Activated CD4-positive, alpha-beta T cell treated with anti-CD3 and anti-CD28 coated beads, Interleukin-2, amount 10 ng/mL, durations not matched to agents 7 days and 5 days (primary cell): Measurements from ENCODE around the gene PCDHGA4. TPM values are rescaled to one million over a fixed set of nuclear protein-coding genes. Genes with fewer than 3 reads are reported as not detected.
"Not testable (repeated sequence)": the region's sequence is repeated elsewhere in the genome, so short reads cannot be mapped to it uniquely, and the experiment has no call there.

ENCODE experiments used
- CTCF ChIA-PET: fragments of 350-600 bp; sonication (Branson Sonifier 250); formaldehyde crosslinking; loops from one replicate; lab custom pipeline; 2021; ENCODE audit warnings: antibody characterized with exemption; lab: Charles Lee
- POLR2A ChIA-PET: fragments of 350-600 bp; sonication (Branson Sonifier 250); formaldehyde crosslinking; loops from one replicate; lab custom pipeline; 2021; ENCODE audit warnings: antibody characterized with exemption; lab: Charles Lee
- DNase-seq: peaks from one replicate; pipeline ENCODE4 v3.0.0-alpha.2; 2020
- H3K27ac Mint-ChIP-seq: one replicate; pipeline ENCODE4 v1.8.0; 2021; ENCODE audit warnings: mild to moderate bottlenecking, moderate library complexity, mixed read lengths
- H3K27me3 Mint-ChIP-seq: one replicate; pipeline ENCODE4 v1.8.0; 2021; ENCODE audit warnings: mixed read lengths
- H3K36me3 Mint-ChIP-seq: one replicate; pipeline ENCODE4 v1.8.0; 2021; ENCODE audit warnings: low read depth, mixed read lengths
- H3K4me1 Mint-ChIP-seq: one replicate; pipeline ENCODE4 v1.8.0; 2021; ENCODE audit warnings: mixed read lengths
- H3K4me3 Mint-ChIP-seq: one replicate; pipeline ENCODE4 v1.8.0; 2021; ENCODE audit warnings: mild to moderate bottlenecking, moderate library complexity, mixed read lengths
- H3K9me3 Mint-ChIP-seq: one replicate; pipeline ENCODE4 v1.8.0; 2021; ENCODE audit warnings: mixed read lengths
- total RNA-seq, 2 experiments: library from RNA; stranded (reverse); gene quantifications; one replicate each; pipeline ENCODE4 v1.2.3, GENCODE V29; 2021

The PCDHGA4 gene
- total RNA-seq, result not detected

- CTCF ChIA-PET, result interaction anchor here (1.0 to 2.4 kb wide), 5 partner anchors 9 to 152 kb away, joined by 3 to 7 read pairs (median 3); partner anchors contain the start of genes PCDHGA3, PCDHGA5 and PCDHGB7
- Mint-ChIP-seq H3K27me3 (peaks cover 33% of the 10 kb centered on the region), H3K36me3 (peaks cover 3% of the 10 kb centered on the region), H3K4me1 (peaks cover 2% of the 10 kb centered on the region), H3K4me3 (no peak within 1 kb of the TSS), H3K27ac (no peak within 1 kb of the TSS), H3K9me3 (peaks cover 28% of the 10 kb centered on the region)
- POLR2A ChIA-PET, result no interaction called here
- DNase-seq, result no peak
These were observed at the start of gene PCDHGA4 for GRCh38 chr5:141354900-141355469. TSS of gene PCDHGA4 (plus strand) at chr5:141355021. CDS start at chr5:141355108, 87 bp downstream.

GRCh38 chr5:141306630-141307029, 48.2 kb upstream of the PCDHGA4 start:
- peaks cover 14% of the 10 kb centered on the region for H3K36me3 Mint-ChIP-seq
- H3K9me3 Mint-ChIP-seq, result peaks cover 55% of the 10 kb centered on the region
- no peaks in the 10 kb centered on the region for H3K4me1 Mint-ChIP-seq
- no peaks in the 10 kb centered on the region for H3K27me3 Mint-ChIP-seq
- ChIA-PET POLR2A (no interaction called here), CTCF (interaction anchor here (0.6 kb wide), 1 partner anchor 44 kb away, joined by 3 read pairs; no protein-coding TSS in a partner anchor)
- no peak for DNase-seq
- no peak overlapping the region for H3K27ac Mint-ChIP-seq
- H3K4me3 Mint-ChIP-seq, result no peak overlapping the region

- ChIA-PET CTCF (no interaction called here), POLR2A (no interaction called here)
- Mint-ChIP-seq H3K27ac (no peak overlapping the region), H3K4me1 (peaks cover 6% of the 10 kb centered on the region), H3K9me3 (peaks cover 52% of the 10 kb centered on the region), H3K4me3 (no peak overlapping the region), H3K27me3 (no peaks in the 10 kb centered on the region), H3K36me3 (peaks cover 58% of the 10 kb centered on the region)
- no peak for DNase-seq
These were observed 41.1 kb upstream of the PCDHGA4 start for GRCh38 chr5:141313711-141314110.

- DNase-seq, CTCF ChIA-PET, H3K27me3 Mint-ChIP-seq, H3K27ac Mint-ChIP-seq, H3K4me3 Mint-ChIP-seq: not testable (repeated sequence)
- Mint-ChIP-seq H3K4me1 (peaks cover 30% of the 10 kb centered on the region), H3K36me3 (peaks cover 83% of the 10 kb centered on the region), H3K9me3 (peaks cover 62% of the 10 kb centered on the region)
- POLR2A ChIA-PET, result interaction anchor here (0.6 kb wide), 1 partner anchor 47 kb away, joined by 3 read pairs; the partner anchor contains the start of gene PCDHGA5
These were observed 37.9 kb upstream of the PCDHGA4 start for GRCh38 chr5:141316963-141317362.

- Mint-ChIP-seq H3K36me3 (peaks cover 69% of the 10 kb centered on the region), H3K27me3 (no peaks in the 10 kb centered on the region), H3K4me1 (peaks cover 30% of the 10 kb centered on the region), H3K9me3 (peaks cover 54% of the 10 kb centered on the region), H3K4me3 (peak overlapping the region; percentile 89), H3K27ac (peak overlapping the region; percentile 33)
- DNase-seq, result no peak
- ChIA-PET CTCF (interaction anchor here (0.7 to 4.3 kb wide), 9 partner anchors 10 to 517 kb away, joined by 3 to 40 read pairs (median 8); partner anchors contain the start of genes PCDHGA1, PCDHGA2 and PCDHGB1), POLR2A (no interaction called here)
These were observed 35.6 kb upstream of the PCDHGA4 start for GRCh38 chr5:141319202-141319601.

GRCh38 chr5:141319699-141320098, 35.1 kb upstream of the PCDHGA4 start:
- Mint-ChIP-seq H3K9me3 (peaks cover 53% of the 10 kb centered on the region), H3K36me3 (peaks cover 67% of the 10 kb centered on the region), H3K27me3 (no peaks in the 10 kb centered on the region), H3K4me1 (peaks cover 30% of the 10 kb centered on the region), H3K4me3 (peak overlapping the region; percentile 89), H3K27ac (peak overlapping the region; percentile 98)
- no peak for DNase-seq
- POLR2A ChIA-PET, result no interaction called here
- CTCF ChIA-PET, result interaction anchor here (0.6 to 4.3 kb wide), 20 partner anchors 8 to 1073 kb away, joined by 3 to 40 read pairs (median 4); partner anchors contain the start of genes PCDHGA1, PCDHGA2, PCDHGA3 and PCDHGB1

- Mint-ChIP-seq H3K4me3 (peak within 1 kb of the TSS; percentile 89), H3K4me1 (peaks cover 30% of the 10 kb centered on the region), H3K36me3 (peaks cover 60% of the 10 kb centered on the region), H3K27me3 (no peaks in the 10 kb centered on the region), H3K9me3 (peaks cover 47% of the 10 kb centered on the region), H3K27ac (peak within 1 kb of the TSS; percentile 98)
- ChIA-PET POLR2A (interaction anchor here (0.6 kb wide), 1 partner anchor 570 kb away, joined by 3 read pairs; no protein-coding TSS in a partner anchor), CTCF (interaction anchor here (0.6 to 4.3 kb wide), 23 partner anchors 9 to 1073 kb away, joined by 3 to 40 read pairs (median 3); partner anchors contain the start of genes IK, PCDHGA1, PCDHGA2 and PCDHGA3)
- peak; percentile 93 for DNase-seq
These were observed 34.3 kb upstream of the PCDHGA4 start, which contains the start of gene TAF7 for GRCh38 chr5:141320225-141321169. TSS of gene TAF7 (minus strand) at chr5:141320784. CDS start at chr5:141320044, 740 bp downstream.

GRCh38 chr5:141322261-141322660, 32.6 kb upstream of the PCDHGA4 start:
- H3K9me3 Mint-ChIP-seq, result peaks cover 50% of the 10 kb centered on the region
- ChIA-PET CTCF (no interaction called here), POLR2A (no interaction called here)
- peak overlapping the region; percentile 9 for H3K27ac Mint-ChIP-seq
- no peak overlapping the region for H3K4me3 Mint-ChIP-seq
- DNase-seq, result no peak
- peaks cover 2% of the 10 kb centered on the region for H3K27me3 Mint-ChIP-seq
- H3K4me1 Mint-ChIP-seq, result peaks cover 37% of the 10 kb centered on the region
- H3K36me3 Mint-ChIP-seq, result peaks cover 44% of the 10 kb centered on the region

- Mint-ChIP-seq H3K4me3 (peak overlapping the region; percentile 79), H3K9me3 (peaks cover 33% of the 10 kb centered on the region), H3K27me3 (peaks cover 16% of the 10 kb centered on the region), H3K4me1 (peaks cover 10% of the 10 kb centered on the region), H3K27ac (no peak overlapping the region), H3K36me3 (peaks cover 9% of the 10 kb centered on the region)
- ChIA-PET CTCF (interaction anchor here (0.7 to 2.5 kb wide), 4 partner anchors 24 to 1503 kb away, joined by 3 to 8 read pairs (median 4); partner anchors contain the start of gene PCDHGB1), POLR2A (no interaction called here)
- peak; percentile 70 for DNase-seq
These were observed 28.6 kb upstream of the PCDHGA4 start for GRCh38 chr5:141326088-141326854.

- Mint-ChIP-seq H3K4me3 (no peak overlapping the region), H3K27ac (no peak overlapping the region), H3K4me1 (peaks cover 6% of the 10 kb centered on the region), H3K36me3 (peaks cover 2% of the 10 kb centered on the region), H3K27me3 (peaks cover 29% of the 10 kb centered on the region), H3K9me3 (peaks cover 28% of the 10 kb centered on the region)
- CTCF ChIA-PET, result interaction anchor here (1.0 to 6.6 kb wide), 5 partner anchors 9 to 238 kb away, joined by 3 to 40 read pairs (median 4); partner anchors contain the start of genes PCDHGA11 and TAF7
- POLR2A ChIA-PET, result no interaction called here
- no peak for DNase-seq
These were observed 26.6 kb upstream of the PCDHGA4 start for GRCh38 chr5:141328231-141328630.

GRCh38 chr5:141330299-141331080, 24.3 kb upstream of the PCDHGA4 start, which contains the start of gene PCDHGA1:
TSS of gene PCDHGA1 (plus strand) at chr5:141330514.
- H3K9me3 Mint-ChIP-seq, result peaks cover 35% of the 10 kb centered on the region
- H3K27ac Mint-ChIP-seq, result no peak within 1 kb of the TSS
- CTCF ChIA-PET, result interaction anchor here (0.6 to 6.6 kb wide), 12 partner anchors 8 to 945 kb away, joined by 3 to 40 read pairs (median 3); partner anchors contain the start of genes PCDHGA2, PCDHGB4 and TAF7
- H3K27me3 Mint-ChIP-seq, result peaks cover 43% of the 10 kb centered on the region
- H3K36me3 Mint-ChIP-seq, result peaks cover 2% of the 10 kb centered on the region
- DNase-seq, result peak; percentile 37
- H3K4me1 Mint-ChIP-seq, result peaks cover 6% of the 10 kb centered on the region
- POLR2A ChIA-PET, result no interaction called here
- H3K4me3 Mint-ChIP-seq, result no peak within 1 kb of the TSS
